Mucosa of stomach (tissue), 1 donor: ENCODE measurements around the gene NFIA.

Experiments
- H3K27me3 ChIP-seq: one replicate; pipeline ENCODE4 v1.7.0; 2013; ENCODE audit warnings: mild to moderate bottlenecking, low read length; ENCODE audit not compliant: control insufficient read depth, insufficient read depth
- H3K36me3 ChIP-seq: one replicate; pipeline ENCODE4 v1.7.0; 2013; ENCODE audit warnings: low read length; ENCODE audit not compliant: control insufficient read depth, insufficient read depth
- H3K4me1 ChIP-seq: one replicate; pipeline ENCODE4 v1.7.0; 2013; ENCODE audit warnings: mild to moderate bottlenecking, low read length; ENCODE audit not compliant: control insufficient read depth, insufficient read depth
- H3K4me3 ChIP-seq: one replicate; pipeline ENCODE4 v1.7.0; 2013; ENCODE audit warnings: low read length
- H3K9ac ChIP-seq: one replicate; pipeline ENCODE4 v1.7.0; 2013; ENCODE audit warnings: mild to moderate bottlenecking, low read length, moderate library complexity
- H3K9me3 ChIP-seq: one replicate; pipeline ENCODE4 v1.7.0; 2013; ENCODE audit warnings: mild to moderate bottlenecking, low read length, moderate library complexity; ENCODE audit not compliant: control insufficient read depth
- donor health status: Pancreatic carcinoma.

Gene NFIA

DNA sequence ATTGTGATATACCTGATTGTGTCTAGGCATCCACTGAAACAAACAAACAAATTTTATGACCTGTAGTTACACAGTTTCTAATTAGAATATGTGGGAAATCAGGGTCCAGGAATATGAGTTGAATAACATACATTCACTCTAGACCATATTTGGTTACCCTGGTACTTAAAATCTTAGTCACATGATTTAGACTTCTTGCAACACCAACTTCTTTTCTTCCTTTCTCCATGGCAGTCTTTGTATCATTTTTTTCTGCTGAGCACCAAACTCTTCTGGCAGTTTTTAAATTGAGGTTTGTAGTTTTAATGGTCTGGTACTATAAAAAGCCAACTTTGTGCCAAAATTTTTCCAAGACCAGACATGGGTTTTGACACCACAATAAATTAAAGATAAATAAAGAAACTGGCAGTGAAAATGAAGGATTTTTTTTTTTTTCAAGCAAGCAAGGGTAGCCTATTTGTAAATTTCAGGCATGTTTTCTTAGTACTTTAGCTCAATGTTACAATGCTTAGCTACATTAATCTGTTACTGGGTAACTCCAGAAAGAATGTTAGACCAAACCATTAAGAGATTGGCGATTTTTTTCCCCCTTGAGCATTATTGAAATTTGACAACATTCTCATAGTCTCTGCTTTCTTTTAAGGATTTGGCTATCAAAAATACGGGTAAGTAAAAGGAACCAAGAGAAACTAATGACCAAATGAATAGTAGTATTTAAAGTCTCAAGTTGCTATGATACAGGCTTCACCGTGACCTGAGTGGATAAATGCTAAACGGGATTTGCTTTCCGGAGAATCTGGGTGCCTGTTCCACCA lies 108.5 kb downstream of the NFIA start:
- Histone ChIP-seq H3K4me3 (no peak overlapping the region), H3K27me3 (no peaks in the 10 kb centered on the region), H3K36me3 (no peaks in the 10 kb centered on the region), H3K9ac (no peak overlapping the region), H3K9me3 (no peaks in the 10 kb centered on the region), H3K4me1 (no peaks in the 10 kb centered on the region)

DNA sequence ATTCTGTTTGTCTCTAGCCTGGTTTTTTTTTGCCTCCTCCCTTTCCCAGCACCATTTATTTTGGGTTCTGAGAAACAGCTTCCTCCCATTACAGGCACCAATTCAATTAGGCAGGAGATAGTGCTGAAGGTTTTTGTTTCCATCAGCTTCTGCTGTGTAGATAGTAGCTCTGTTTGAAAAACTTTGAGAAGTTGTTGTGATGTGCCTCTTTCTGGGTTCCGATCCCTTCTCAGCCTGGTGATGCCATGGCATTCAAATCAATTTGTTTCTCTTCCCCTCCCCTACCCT lies 109.0 kb downstream of the NFIA start:
- no peaks in the 10 kb centered on the region for H3K36me3 ChIP-seq
- no peak overlapping the region for H3K4me3 ChIP-seq
- H3K9me3 ChIP-seq: no peaks in the 10 kb centered on the region
- H3K9ac ChIP-seq: no peak overlapping the region
- no peaks in the 10 kb centered on the region for H3K27me3 ChIP-seq
- H3K4me1 ChIP-seq: no peaks in the 10 kb centered on the region

DNA sequence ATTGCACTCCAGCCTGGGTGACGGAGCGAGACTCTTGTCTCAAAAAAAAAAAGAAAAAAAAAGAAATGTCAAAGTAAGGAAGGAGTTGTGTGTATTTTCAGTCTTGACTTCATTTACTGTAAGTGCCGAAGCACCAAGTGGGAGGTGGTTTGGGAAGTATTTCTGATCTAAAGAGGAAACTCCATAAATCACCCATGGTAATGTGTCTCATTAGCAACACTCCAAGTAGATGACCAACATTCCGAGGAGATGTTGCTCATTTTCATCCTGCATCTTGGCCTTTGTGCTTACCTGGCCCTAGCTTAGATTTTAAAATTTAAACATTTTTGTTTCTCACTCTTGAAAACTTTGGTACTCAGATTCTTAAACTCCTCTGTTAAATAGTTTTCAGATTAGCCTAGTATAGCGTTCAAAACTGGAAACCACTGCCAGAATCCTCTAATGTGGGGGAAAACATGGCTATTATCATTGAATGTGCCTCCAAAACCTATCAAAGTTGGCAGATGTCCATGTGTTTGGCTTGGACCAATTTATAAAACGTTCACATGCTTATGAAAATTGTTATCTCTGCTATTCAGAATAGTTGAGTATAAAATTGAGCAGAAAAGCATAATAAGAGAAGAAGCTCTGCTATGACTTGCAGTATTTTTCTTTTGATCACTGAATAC lies 110.4 kb downstream of the NFIA start:
- no peaks in the 10 kb centered on the region for H3K27me3 ChIP-seq

DNA sequence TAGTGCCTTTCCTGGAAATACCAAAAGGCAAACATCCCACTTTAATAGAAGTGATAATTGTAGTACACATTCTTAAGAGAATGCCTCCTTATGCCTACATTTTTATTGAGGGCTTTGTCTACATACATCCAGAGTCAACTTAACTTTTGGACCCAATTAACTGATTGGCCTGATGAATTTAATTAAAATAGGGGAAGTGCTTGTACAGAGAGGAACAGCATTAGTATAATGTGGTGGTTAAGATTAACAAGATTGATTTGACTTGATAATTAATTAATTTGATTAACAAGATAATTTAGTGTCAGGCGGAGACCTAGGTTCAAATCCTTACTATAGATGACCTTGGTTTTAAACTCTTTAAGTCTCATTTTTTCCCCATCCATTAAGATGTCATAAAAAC lies 111.4 kb downstream of the NFIA start:
- H3K27me3 ChIP-seq: no peaks in the 10 kb centered on the region
- no peaks in the 10 kb centered on the region for H3K36me3 ChIP-seq
- H3K4me3 ChIP-seq: no peak overlapping the region
- no peak overlapping the region for H3K9ac ChIP-seq
- no peaks in the 10 kb centered on the region for H3K9me3 ChIP-seq
- no peaks in the 10 kb centered on the region for H3K4me1 ChIP-seq

More for the DNA sequence above, 110.4 kb downstream of the NFIA start:
- no peak overlapping the region for H3K9ac ChIP-seq
- H3K36me3 ChIP-seq: no peaks in the 10 kb centered on the region
- H3K9me3 ChIP-seq: no peaks in the 10 kb centered on the region
- H3K4me1 ChIP-seq: no peaks in the 10 kb centered on the region
- H3K4me3 ChIP-seq: no peak overlapping the region

DNA sequence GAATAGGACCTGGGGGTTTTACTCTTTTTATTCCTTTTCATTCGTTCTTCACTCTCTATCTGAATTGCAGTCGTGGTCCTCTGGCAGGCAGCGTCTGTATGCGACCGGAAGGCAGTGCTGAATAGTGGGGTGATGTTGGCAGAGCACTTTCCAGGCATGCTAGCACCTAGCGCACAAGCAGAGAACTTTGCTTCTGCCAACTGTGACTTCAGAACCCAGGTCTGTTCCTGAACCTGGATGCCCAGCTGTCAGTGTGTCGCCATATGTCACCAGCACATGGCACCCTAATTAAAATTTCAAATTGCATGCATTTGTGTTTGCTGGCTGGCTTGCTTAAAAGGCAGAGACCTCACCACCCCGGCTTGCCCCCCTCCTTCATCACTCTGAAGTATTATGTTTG lies 116.2 kb downstream of the NFIA start:
- no peaks in the 10 kb centered on the region for H3K4me1 ChIP-seq
- H3K27me3 ChIP-seq: no peaks in the 10 kb centered on the region
- H3K9me3 ChIP-seq: no peaks in the 10 kb centered on the region
- no peaks in the 10 kb centered on the region for H3K36me3 ChIP-seq
- no peak overlapping the region for H3K4me3 ChIP-seq
- no peak overlapping the region for H3K9ac ChIP-seq

DNA sequence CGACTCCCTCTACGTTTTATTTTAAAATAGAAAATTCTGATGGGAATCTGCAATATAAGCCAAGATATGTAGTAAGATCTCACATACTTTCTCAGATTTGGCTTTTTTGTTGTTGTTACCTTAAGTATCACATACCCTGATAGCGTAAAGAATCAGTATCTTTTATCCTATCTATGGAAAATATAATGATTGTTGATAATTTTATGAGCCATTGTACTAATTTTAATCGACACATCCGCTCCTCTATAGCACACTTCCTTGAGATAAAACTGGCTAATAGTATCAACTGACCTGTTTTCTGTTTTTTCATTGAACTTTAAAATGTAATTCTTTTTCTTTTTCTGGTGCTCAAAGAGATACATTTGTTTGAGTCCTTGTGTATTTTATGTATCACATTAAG lies 118.7 kb downstream of the NFIA start:
- H3K27me3 ChIP-seq: no peaks in the 10 kb centered on the region
- H3K9ac ChIP-seq: no peak overlapping the region
- no peaks in the 10 kb centered on the region for H3K4me1 ChIP-seq
- no peaks in the 10 kb centered on the region for H3K9me3 ChIP-seq
- H3K4me3 ChIP-seq: no peak overlapping the region
- H3K36me3 ChIP-seq: no peaks in the 10 kb centered on the region

DNA sequence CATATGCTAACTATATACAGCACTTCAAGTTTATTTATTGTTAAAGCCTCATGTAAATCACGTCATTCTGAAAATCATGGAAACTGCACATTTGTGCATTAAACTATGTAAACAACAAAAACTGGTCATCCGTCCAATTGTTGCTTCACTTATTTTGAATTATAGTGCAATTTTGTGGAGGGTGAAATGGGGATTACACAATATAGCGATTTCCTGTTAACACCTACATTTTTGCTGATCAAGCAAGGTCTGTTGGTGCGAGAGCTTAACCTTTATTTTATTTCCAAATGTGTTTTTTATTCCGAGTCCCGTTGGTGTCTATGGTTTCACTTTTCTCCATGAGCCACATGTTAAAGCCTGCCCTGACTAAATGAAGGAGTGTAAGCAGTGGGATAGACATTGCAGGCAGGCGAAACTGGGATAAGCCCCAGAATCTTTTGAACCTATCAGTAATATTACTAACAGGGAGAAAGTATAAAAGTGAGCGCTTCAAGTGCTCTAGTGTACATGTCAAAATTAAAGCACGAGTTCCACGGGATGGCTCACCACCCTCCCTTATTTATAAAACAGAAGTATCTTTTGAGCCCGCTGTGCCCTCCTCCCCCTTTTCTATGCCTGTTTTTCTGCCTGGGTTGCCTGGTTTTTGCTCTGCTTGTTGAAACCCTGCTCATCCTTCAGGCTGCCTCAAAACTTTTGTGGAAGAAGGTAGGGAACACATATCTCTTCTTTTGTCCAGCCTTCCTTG lies 120.7 kb downstream of the NFIA start:
- Histone ChIP-seq H3K4me1 (no peaks in the 10 kb centered on the region), H3K27me3 (no peaks in the 10 kb centered on the region), H3K36me3 (no peaks in the 10 kb centered on the region), H3K9me3 (no peaks in the 10 kb centered on the region), H3K4me3 (no peak overlapping the region), H3K9ac (no peak overlapping the region)

DNA sequence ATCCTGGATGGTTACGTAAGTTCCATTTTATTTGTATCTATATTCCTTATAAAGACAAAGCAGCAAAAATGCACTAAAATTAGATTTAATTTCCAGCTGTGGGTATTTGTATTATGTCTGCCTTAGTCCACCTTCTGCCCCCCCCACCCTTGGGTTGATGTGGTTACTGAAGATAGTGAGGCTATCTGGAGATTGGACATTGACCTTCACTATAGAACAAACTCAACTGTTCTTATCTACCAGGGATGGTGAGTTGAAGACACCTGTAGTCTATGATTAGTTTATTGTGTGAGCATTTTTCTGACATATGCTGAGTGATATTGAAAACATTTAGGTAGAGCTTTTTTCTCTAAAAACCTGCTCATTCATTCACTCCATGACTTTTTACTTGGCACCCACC lies 122.2 kb downstream of the NFIA start:
- Histone ChIP-seq H3K9ac (no peak overlapping the region), H3K27me3 (no peaks in the 10 kb centered on the region), H3K4me3 (no peak overlapping the region), H3K4me1 (no peaks in the 10 kb centered on the region), H3K9me3 (no peaks in the 10 kb centered on the region), H3K36me3 (no peaks in the 10 kb centered on the region)

DNA sequence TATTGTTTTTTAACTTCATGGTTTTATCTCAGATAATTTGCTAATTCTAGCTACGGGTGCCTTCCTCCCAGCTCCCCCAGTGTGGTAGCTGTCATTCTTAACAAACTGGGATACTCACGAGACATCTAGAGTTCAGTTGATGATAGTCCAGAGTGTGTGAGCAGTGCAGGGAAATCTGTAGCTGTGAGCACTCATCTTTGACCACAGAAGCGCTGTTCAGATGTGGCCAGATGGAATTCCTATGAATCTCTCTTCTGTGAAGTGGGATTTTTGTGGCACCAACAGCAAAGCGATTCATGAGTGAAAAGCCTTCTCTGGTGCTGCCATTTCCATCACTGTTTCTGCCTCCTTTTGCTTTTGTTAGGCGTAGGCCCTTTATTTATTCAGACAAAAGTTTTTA lies 125.1 kb downstream of the NFIA start:
- Histone ChIP-seq H3K9ac (no peak overlapping the region), H3K4me1 (no peaks in the 10 kb centered on the region), H3K27me3 (no peaks in the 10 kb centered on the region), H3K36me3 (no peaks in the 10 kb centered on the region), H3K9me3 (no peaks in the 10 kb centered on the region), H3K4me3 (no peak overlapping the region)

DNA sequence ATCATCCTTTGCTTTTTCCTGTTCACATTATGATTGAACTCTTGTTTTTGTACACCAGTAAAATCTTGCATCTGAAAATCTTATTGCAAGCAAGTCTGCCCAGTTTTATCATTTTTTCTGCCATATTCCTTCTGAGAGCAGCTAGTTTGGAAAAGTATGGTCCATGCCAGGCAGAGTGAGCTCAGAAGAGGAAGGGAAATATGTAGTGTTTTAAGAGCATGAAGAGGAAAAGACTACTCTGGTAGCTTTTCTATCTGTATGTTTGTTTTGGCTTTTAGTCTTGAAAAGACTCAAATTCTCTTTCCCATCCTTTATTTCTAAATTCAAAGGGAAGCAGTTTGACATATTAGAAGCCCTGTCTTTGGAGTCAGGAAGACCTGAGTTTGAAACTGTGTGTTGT lies 125.8 kb downstream of the NFIA start:
- H3K9me3 ChIP-seq: no peaks in the 10 kb centered on the region
- H3K27me3 ChIP-seq: no peaks in the 10 kb centered on the region
- no peaks in the 10 kb centered on the region for H3K36me3 ChIP-seq
- H3K4me3 ChIP-seq: no peak overlapping the region
- no peak overlapping the region for H3K9ac ChIP-seq
- no peaks in the 10 kb centered on the region for H3K4me1 ChIP-seq

DNA sequence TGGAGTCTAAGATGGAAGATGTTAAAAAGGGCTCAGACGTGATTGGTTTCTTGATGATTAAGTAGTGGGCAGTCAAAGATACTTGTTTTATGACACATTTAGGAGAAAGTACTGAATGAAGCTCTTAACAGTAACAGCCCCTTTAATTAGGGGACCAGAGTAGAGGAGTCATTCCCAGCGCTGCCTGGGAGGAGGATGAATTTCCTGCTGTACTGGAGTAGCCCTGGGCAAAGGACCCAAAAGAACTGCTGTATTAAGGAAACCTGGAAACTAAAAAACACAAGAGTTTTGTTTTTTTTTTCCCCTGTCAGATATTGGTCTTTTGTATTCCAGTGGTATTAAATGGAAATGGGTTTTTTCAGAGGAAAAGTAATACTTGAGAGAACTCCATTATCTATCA lies 126.5 kb downstream of the NFIA start:
- Histone ChIP-seq H3K27me3 (no peaks in the 10 kb centered on the region), H3K4me1 (no peaks in the 10 kb centered on the region), H3K4me3 (no peak overlapping the region), H3K9ac (no peak overlapping the region), H3K9me3 (no peaks in the 10 kb centered on the region), H3K36me3 (no peaks in the 10 kb centered on the region)

DNA sequence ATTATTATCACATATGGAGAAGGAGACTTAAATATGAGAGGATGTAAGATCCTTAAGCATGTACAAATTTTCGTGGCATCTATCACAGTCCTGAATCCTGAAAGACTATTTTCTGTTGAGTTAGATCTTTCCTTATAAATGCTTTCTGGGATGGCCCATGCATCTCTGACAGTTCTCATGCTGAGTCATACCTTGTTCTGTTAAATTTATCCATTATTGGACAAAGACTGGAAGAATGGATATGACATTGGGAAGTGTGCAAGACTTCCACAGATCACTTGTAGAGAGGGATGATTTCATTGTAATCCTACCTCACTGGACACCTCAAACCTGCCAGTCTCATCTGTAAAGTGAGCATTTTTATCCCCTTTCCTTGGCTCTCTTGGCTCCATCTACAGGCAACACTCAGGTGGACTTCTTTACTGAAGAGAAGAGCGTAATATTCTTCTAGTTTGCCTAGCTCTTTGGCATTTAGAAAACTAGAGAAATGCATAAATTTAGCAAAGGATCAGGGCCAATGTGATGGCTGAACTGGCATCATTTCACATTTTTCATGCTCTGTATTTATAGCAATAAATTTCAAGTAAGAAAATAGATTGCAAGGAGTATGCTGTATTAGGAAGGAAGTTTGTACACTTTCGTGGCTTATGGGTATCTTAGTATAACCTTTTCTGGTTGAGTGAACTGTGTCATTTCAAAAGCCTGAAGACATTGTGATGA lies 128.2 kb downstream of the NFIA start:
- no peaks in the 10 kb centered on the region for H3K9me3 ChIP-seq
- no peaks in the 10 kb centered on the region for H3K36me3 ChIP-seq
- no peak overlapping the region for H3K4me3 ChIP-seq
- H3K27me3 ChIP-seq: no peaks in the 10 kb centered on the region
- H3K9ac ChIP-seq: no peak overlapping the region
- no peaks in the 10 kb centered on the region for H3K4me1 ChIP-seq
